HepG2 (cell line): ENCODE data around the gene ACAD11. TPM values are rescaled to one million over a fixed set of nuclear protein-coding genes. Genes with fewer than 3 reads are reported as not detected.

Experiments used
- ATAC-seq: fragments of 200-7000 bp; cut with Tn5 transposase; 3 replicates; pipeline ENCODE4 v1.9.1; 2020; ENCODE audit warnings: mild to moderate bottlenecking, moderate library complexity
- BruUV-seq: library from RNA; stranded (reverse); fragments of 400-500 nt; replicated peaks from 2 replicates; lab custom pipeline; 2021; lab: Mats Ljungman, UMichigan
- CTCF ChIA-PET: fragments of 300-600 bp; formaldehyde crosslinking; extraction: SDS; loops from one replicate; lab custom pipeline; 2021; ENCODE audit warnings: low total read pairs, inconsistent platforms, low intra/inter-chr PET ratio; lab: Yijun Ruan, JAX
- POLR2A ChIA-PET: fragments of 350-600 bp; sonication (Branson Sonifier 250); formaldehyde crosslinking; loops from one replicate; lab custom pipeline; 2020; ENCODE audit warnings: antibody characterized with exemption, inconsistent platforms; lab: Yijun Ruan, JAX
- DNase-seq: peaks from one replicate; pipeline ENCODE4 v3.0.0-alpha.2; 2015; ENCODE audit warnings: low spot score
- FAIRE-seq: peaks from 3 replicates; lab custom pipeline; 2011; peaks lifted over from hg19 to GRCh38; lab: Jason Lieb, UNC
- H2AFZ ChIP-seq: one replicate; pipeline ENCODE4 v1.6.1; 2011; ENCODE audit warnings: low read length, inconsistent platforms
- H3K27ac ChIP-seq: fragments of 300-600 bp; 3 replicates; pipeline ENCODE4 v1.8.0; 2011; ENCODE audit warnings: mixed run types, mild to moderate bottlenecking, mixed read lengths, low read length, inconsistent platforms; ENCODE audit not compliant: insufficient read depth; ENCODE audit errors: extremely low read length
- H3K27me3 ChIP-seq, 2 experiments: fragments of 200-600 bp in 1 of 2; 2 replicates in 1 of 2; 3 replicates in 1 of 2; pipeline versions ENCODE4 v1.6.0 to v1.8.0; 2011; ENCODE audit warnings: low read length in 2 of 2, mild to moderate bottlenecking in 2 of 2, moderate library complexity in 2 of 2, inconsistent platforms in 1 of 2; ENCODE audit not compliant: insufficient read depth in 2 of 2, control insufficient read depth in 1 of 2
- H3K36me3 ChIP-seq, 2 experiments: fragments of 200-600 bp in 1 of 2; replicated peaks in 1 of 2; 2 replicates in 1 of 2; 3 replicates in 1 of 2; pipeline versions ENCODE4 v1.5.1 to v1.8.0; 2011; ENCODE audit warnings: low read length in 2 of 2, inconsistent platforms in 1 of 2; ENCODE audit not compliant: insufficient read depth in 2 of 2, control insufficient read depth in 1 of 2
- H3K4me1 ChIP-seq: 2 replicates; pipeline ENCODE4 v1.5.1; 2012; ENCODE audit warnings: low read length, inconsistent platforms; ENCODE audit not compliant: insufficient read depth
- H3K4me2 ChIP-seq: 2 replicates; pipeline ENCODE4 v1.6.0; 2011; ENCODE audit warnings: low read depth, low read length, inconsistent platforms
- H3K4me3 ChIP-seq, 3 experiments: fragments of 200-600 bp in 1 of 3; sonication (generic), shearing (Covaris generic) in 1 of 3; replicated peaks in 1 of 3; 2 replicates each; pipeline ENCODE4 v1.5.1; 2011 to 2016; ENCODE audit warnings: low read length in 3 of 3, inconsistent platforms in 2 of 3, low read depth in 2 of 3, mild to moderate bottlenecking in 2 of 3, control low read depth in 1 of 3, mixed read lengths in 1 of 3; ENCODE audit not compliant: insufficient read depth in 1 of 3
- H3K79me2 ChIP-seq: one replicate; pipeline ENCODE4 v1.6.1; 2011; ENCODE audit warnings: low read length, inconsistent platforms; ENCODE audit not compliant: insufficient read depth
- H3K9ac ChIP-seq: 2 replicates; pipeline ENCODE4 v1.6.0; 2011; ENCODE audit warnings: mild to moderate bottlenecking, low read depth, low read length, inconsistent platforms; ENCODE audit not compliant: insufficient read depth
- H3K9me3 ChIP-seq: 2 replicates; pipeline ENCODE4 v1.5.1; 2012; ENCODE audit warnings: mild to moderate bottlenecking, low read length
- H4K20me1 ChIP-seq: 2 replicates; pipeline ENCODE4 v1.6.0; 2011; ENCODE audit warnings: inconsistent platforms, mild to moderate bottlenecking, low read length, moderate library complexity; ENCODE audit not compliant: insufficient read depth
- CBFB ChIP-seq: sonication (generic); formaldehyde crosslinking; IDR thresholded peaks from 2 replicates; pipeline ENCODE4 v1.4.0; 2020; ENCODE audit warnings: missing genetic modification reagents
- ERF ChIP-seq: IDR thresholded peaks from 2 replicates; pipeline ENCODE4 v1.6.1; 2018; ENCODE audit warnings: missing biosample characterization, missing genetic modification reagents
- GTF2F1 ChIP-seq: fragments of 150-350 bp; IDR thresholded peaks from 2 replicates; pipeline ENCODE4 v1.6.1; 2014; ENCODE audit warnings: low read length
- MATR3 ChIP-seq: sonication (generic); formaldehyde crosslinking; IDR thresholded peaks from 2 replicates; pipeline ENCODE4 v1.4.0; 2020; ENCODE audit warnings: missing genetic modification reagents
- RARG ChIP-seq: sonication (generic); formaldehyde crosslinking; IDR thresholded peaks from 2 replicates; pipeline ENCODE4 v1.4.0; 2020; ENCODE audit warnings: low read depth, mild to moderate bottlenecking, missing genetic modification reagents
- RBFOX2 ChIP-seq: fragments of 200-400 bp; formaldehyde crosslinking; IDR thresholded peaks from 2 replicates; pipeline ENCODE4 v1.6.1; 2017; ENCODE audit warnings: low read depth, mild to moderate bottlenecking, low read length
- SUZ12 ChIP-seq: fragments of 150-350 bp; IDR thresholded peaks from 2 replicates; pipeline ENCODE4 v1.6.1; 2014; ENCODE audit warnings: low read depth, low read length
- ZNF556 ChIP-seq: sonication (generic); formaldehyde crosslinking; IDR thresholded peaks from 2 replicates; pipeline ENCODE4 v1.4.0; 2020; ENCODE audit warnings: mild to moderate bottlenecking, missing genetic modification reagents, borderline replicate concordance
- ZNF616 ChIP-seq: sonication (generic); formaldehyde crosslinking; IDR thresholded peaks from 2 replicates; pipeline ENCODE4 v1.5.0; 2020; ENCODE audit warnings: low read depth, mild to moderate bottlenecking, missing genetic modification reagents
- WGBS: methylation state at CpG from one replicate; pipeline ENCODE4 v1.1.6; 2017; ENCODE audit warnings: low lambda C conversion rate; 5-methylcytosine and 5-hydroxymethylcytosine counted together
- in situ Hi-C: cut with HindIII; loops from 2 replicates; pipeline ENCODE4 v1.10.0; 2017; ENCODE audit warnings: low pct_unique_long_range_greater_than_20kb; ENCODE audit not compliant: extremely low pct_ligation_motif_present
- intact Hi-C: fragments of 100-400 bp; cut with micrococcal nuclease; formaldehyde crosslinking; loops from one replicate; pipeline ENCODE4 v1.10.0; 2022; ENCODE audit not compliant: unreplicated experiment
- polyA plus RNA-seq, 8 experiments: library from polyadenylated mRNA; depleted of rRNA in 3 of 8; stranded (reverse) in 7 of 8; unstranded in 1 of 8; fragments of >200 nt; fragmentation: Illumina TruSeq in 4 of 8; extraction: Trizol in 4 of 8; gene quantifications; 2 replicates each; pipeline versions ENCODE4 v1.2.1 to v1.2.3, GENCODE V29; 2011 to 2016; ENCODE audit warnings: low read depth in 4 of 8, missing spikeins in 1 of 8, mixed read lengths in 1 of 8; ENCODE audit not compliant: insufficient read depth in 1 of 8
- total RNA-seq, 5 experiments: library from RNA; depleted of rRNA; stranded (reverse); fragments of >200 nt; fragmentation: Illumina TruSeq; extraction: Trizol; gene quantifications; 2 replicates each; pipeline ENCODE4 v1.2.3, GENCODE V29; 2016; ENCODE audit warnings: low read depth in 1 of 5
- TF ChIP-seq, protein P1 (sequence below), 2 experiments: sonication (generic) in 1 of 2; formaldehyde crosslinking in 1 of 2; IDR thresholded peaks; 2 replicates each; pipeline versions ENCODE4 v1.4.0 to v1.6.1; 2018 to 2020; ENCODE audit warnings: missing genetic modification reagents in 2 of 2, borderline replicate concordance in 1 of 2, low read depth in 1 of 2, mild to moderate bottlenecking in 1 of 2, missing biosample characterization in 1 of 2
- TF ChIP-seq, protein P2 (sequence below): sonication (generic); IDR thresholded peaks from 2 replicates; pipeline ENCODE4 v1.6.1; 2016; ENCODE audit warnings: low read depth, borderline replicate concordance
- TF ChIP-seq, protein P3 (sequence below): sonication (generic); formaldehyde crosslinking; IDR thresholded peaks from 2 replicates; pipeline ENCODE4 v1.4.0; 2020; ENCODE audit warnings: missing genetic modification reagents
- TF ChIP-seq, protein P4 (sequence below): sonication (generic); formaldehyde crosslinking; IDR thresholded peaks from 2 replicates; pipeline ENCODE4 v1.5.0; 2020; ENCODE audit warnings: mild to moderate bottlenecking, missing genetic modification reagents, borderline replicate concordance

Gene ACAD11
- total and polyA plus RNA-seq, 2 of the 13 experiments (the other 11 are each of a cell fraction or from before 2014, with no cell fraction given), result 30.6 to 56.9 TPM

DNA sequence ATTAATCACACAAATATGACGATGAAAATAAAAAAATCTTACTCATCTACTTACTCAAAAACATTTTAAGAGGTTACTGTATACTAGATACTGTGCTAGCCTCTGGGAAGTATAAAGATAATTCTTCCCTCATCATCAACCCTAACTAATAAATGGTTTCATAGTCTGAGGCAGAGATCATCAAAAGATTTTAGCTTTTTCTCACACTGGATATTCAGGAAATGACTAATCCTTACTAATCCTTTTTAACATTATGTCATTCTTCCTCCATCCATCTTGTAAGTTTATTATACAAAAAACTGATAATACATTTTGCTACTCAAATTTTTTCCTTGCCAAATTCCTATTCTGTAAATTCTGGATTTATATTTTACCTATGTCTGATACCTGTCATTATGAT is 29.7 kb downstream of the ACAD11 start:
- in situ Hi-C loops (no loop called here), intact Hi-C loops (no loop called here)
- no peak overlapping the region for H2AFZ ChIP-seq
- H3K27ac ChIP-seq, result no peak overlapping the region
- TF ChIP-seq, protein P1, sequence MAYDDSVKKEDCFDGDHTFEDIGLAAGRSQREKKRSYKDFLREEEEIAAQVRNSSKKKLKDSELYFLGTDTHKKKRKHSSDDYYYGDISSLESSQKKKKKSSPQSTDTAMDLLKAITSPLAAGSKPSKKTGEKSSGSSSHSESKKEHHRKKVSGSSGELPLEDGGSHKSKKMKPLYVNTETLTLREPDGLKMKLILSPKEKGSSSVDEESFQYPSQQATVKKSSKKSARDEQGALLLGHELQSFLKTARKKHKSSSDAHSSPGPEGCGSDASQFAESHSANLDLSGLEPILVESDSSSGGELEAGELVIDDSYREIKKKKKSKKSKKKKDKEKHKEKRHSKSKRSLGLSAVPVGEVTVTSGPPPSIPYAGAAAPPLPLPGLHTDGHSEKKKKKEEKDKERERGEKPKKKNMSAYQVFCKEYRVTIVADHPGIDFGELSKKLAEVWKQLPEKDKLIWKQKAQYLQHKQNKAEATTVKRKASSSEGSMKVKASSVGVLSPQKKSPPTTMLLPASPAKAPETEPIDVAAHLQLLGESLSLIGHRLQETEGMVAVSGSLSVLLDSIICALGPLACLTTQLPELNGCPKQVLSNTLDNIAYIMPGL (CRISPR knock-in tag; IDR thresholded peaks at IDR 0.05; ENCODE audit: borderline replicate concordance in 1 of 2, low read depth in 1 of 2), result no peak
- TF ChIP-seq, protein P2, sequence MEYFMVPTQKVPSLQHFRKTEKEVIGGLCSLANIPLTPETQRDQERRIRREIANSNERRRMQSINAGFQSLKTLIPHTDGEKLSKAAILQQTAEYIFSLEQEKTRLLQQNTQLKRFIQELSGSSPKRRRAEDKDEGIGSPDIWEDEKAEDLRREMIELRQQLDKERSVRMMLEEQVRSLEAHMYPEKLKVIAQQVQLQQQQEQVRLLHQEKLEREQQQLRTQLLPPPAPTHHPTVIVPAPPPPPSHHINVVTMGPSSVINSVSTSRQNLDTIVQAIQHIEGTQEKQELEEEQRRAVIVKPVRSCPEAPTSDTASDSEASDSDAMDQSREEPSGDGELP, result no peak
- no peak for TF ChIP-seq RBFOX2
- TF ChIP-seq CBFB (CRISPR knock-in tag), result no peak
- TF ChIP-seq, protein P3, sequence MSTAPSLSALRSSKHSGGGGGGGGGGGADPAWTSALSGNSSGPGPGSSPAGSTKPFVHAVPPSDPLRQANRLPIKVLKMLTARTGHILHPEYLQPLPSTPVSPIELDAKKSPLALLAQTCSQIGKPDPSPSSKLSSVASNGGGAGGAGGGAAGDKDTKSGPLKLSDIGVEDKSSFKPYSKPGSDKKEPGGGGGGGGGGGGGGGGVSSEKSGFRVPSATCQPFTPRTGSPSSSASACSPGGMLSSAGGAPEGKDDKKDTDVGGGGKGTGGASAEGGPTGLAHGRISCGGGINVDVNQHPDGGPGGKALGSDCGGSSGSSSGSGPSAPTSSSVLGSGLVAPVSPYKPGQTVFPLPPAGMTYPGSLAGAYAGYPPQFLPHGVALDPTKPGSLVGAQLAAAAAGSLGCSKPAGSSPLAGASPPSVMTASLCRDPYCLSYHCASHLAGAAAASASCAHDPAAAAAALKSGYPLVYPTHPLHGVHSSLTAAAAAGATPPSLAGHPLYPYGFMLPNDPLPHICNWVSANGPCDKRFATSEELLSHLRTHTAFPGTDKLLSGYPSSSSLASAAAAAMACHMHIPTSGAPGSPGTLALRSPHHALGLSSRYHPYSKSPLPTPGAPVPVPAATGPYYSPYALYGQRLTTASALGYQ, result no peak
- TF ChIP-seq RARG (CRISPR knock-in tag), result no peak
- no peak for TF ChIP-seq GTF2F1
- no peak for TF ChIP-seq MATR3 (CRISPR knock-in tag)
- TF ChIP-seq, protein P4, sequence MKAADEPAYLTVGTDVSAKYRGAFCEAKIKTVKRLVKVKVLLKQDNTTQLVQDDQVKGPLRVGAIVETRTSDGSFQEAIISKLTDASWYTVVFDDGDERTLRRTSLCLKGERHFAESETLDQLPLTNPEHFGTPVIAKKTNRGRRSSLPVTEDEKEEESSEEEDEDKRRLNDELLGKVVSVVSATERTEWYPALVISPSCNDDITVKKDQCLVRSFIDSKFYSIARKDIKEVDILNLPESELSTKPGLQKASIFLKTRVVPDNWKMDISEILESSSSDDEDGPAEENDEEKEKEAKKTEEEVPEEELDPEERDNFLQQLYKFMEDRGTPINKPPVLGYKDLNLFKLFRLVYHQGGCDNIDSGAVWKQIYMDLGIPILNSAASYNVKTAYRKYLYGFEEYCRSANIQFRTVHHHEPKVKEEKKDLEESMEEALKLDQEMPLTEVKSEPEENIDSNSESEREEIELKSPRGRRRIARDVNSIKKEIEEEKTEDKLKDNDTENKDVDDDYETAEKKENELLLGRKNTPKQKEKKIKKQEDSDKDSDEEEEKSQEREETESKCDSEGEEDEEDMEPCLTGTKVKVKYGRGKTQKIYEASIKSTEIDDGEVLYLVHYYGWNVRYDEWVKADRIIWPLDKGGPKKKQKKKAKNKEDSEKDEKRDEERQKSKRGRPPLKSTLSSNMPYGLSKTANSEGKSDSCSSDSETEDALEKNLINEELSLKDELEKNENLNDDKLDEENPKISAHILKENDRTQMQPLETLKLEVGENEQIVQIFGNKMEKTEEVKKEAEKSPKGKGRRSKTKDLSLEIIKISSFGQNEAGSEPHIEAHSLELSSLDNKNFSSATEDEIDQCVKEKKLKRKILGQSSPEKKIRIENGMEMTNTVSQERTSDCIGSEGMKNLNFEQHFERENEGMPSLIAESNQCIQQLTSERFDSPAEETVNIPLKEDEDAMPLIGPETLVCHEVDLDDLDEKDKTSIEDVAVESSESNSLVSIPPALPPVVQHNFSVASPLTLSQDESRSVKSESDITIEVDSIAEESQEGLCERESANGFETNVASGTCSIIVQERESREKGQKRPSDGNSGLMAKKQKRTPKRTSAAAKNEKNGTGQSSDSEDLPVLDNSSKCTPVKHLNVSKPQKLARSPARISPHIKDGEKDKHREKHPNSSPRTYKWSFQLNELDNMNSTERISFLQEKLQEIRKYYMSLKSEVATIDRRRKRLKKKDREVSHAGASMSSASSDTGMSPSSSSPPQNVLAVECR (CRISPR knock-in tag), result no peak
- no peak for TF ChIP-seq ZNF556 (CRISPR knock-in tag)
- TF ChIP-seq ZNF616 (CRISPR knock-in tag), result no peak
- TF ChIP-seq ERF (CRISPR knock-in tag), result no peak
- no peak for TF ChIP-seq SUZ12
- H3K9me3 ChIP-seq, result no peaks in the 10 kb centered on the region
- H3K4me3 ChIP-seq, result no peak overlapping the region
- peaks cover 8 to 23% of the 10 kb centered on the region in 2 experiments for H3K36me3 ChIP-seq
- H3K27me3 ChIP-seq, result no peaks in the 10 kb centered on the region
- ATAC-seq, result no peak
- no TSS peak for BruUV-seq
- H3K4me1 ChIP-seq, result no peaks in the 10 kb centered on the region
- POLR2A ChIA-PET, result no interaction called here
- FAIRE-seq, result no peak
- DNase-seq, result no peak
- H3K9ac ChIP-seq, result no peak overlapping the region
- WGBS, result 95% methylated on average over 1 of the region's 1 CpG
- CTCF ChIA-PET, result no interaction called here
- no peaks in the 10 kb centered on the region for H3K79me2 ChIP-seq
- H4K20me1 ChIP-seq, result no peaks in the 10 kb centered on the region
- H3K4me2 ChIP-seq, result no peak overlapping the region
